Breast epithelium (tissue), 3 donors: ENCODE results near the gene TNNT2.

Experiments
- POLR2AphosphoS5 ChIP-seq, 3 donors: sonication (generic); formaldehyde crosslinking; IDR thresholded peaks; one replicate each; pipeline ENCODE4 v1.6.1; 2017; ENCODE audit warnings: antibody characterized with exemption in 3 of 3
- TF ChIP-seq, protein P1 (sequence below), 3 donors: fragments of 450-650 bp; IDR thresholded peaks; one replicate each; pipeline ENCODE4 v1.5.1; 2016 to 2017; ENCODE audit warnings: antibody characterized with exemption in 3 of 3, mild to moderate bottlenecking in 3 of 3, moderate library complexity in 3 of 3

DNA sequence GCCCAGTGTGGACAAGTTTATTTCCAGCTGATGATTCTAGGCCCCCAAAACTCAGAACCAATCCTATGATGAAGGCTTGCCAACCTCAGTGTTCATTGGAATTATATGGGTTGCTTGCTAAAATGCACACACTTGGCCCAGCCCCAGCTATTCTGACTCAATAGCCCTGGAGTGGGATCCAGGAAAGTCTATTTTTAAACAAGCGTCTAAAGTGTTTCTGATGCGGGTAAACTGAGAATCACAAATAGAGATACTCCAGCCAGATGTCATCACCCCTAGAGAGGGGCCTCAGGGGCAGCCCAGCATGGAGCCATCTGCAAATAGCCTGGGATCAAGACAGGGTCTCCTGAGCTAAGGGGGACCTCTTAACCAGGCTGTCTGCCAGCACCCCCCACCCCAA lies 48.2 kb downstream of the TNNT2 start:
- TF ChIP-seq, protein P1, sequence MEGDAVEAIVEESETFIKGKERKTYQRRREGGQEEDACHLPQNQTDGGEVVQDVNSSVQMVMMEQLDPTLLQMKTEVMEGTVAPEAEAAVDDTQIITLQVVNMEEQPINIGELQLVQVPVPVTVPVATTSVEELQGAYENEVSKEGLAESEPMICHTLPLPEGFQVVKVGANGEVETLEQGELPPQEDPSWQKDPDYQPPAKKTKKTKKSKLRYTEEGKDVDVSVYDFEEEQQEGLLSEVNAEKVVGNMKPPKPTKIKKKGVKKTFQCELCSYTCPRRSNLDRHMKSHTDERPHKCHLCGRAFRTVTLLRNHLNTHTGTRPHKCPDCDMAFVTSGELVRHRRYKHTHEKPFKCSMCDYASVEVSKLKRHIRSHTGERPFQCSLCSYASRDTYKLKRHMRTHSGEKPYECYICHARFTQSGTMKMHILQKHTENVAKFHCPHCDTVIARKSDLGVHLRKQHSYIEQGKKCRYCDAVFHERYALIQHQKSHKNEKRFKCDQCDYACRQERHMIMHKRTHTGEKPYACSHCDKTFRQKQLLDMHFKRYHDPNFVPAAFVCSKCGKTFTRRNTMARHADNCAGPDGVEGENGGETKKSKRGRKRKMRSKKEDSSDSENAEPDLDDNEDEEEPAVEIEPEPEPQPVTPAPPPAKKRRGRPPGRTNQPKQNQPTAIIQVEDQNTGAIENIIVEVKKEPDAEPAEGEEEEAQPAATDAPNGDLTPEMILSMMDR (IDR thresholded peaks at IDR 0.05) = no peak
- TF ChIP-seq POLR2AphosphoS5 (IDR thresholded peaks at IDR 0.05) = no peak
